HEK293T (cell line): ENCODE results near the gene PCDHB2.

Experiments
- BHLHE40 ChIP-seq: fragments of 450-650 bp; IDR thresholded peaks from 2 replicates; pipeline ENCODE4 v1.6.1; 2016; ENCODE audit warnings: mild to moderate bottlenecking, moderate library complexity, borderline replicate concordance
- CTBP1 ChIP-seq: fragments of 450-650 bp; IDR thresholded peaks from 2 replicates; pipeline ENCODE4 v1.6.1; 2016; ENCODE audit warnings: borderline replicate concordance
- ELF4 ChIP-seq: fragments of 450-650 bp; IDR thresholded peaks from 2 replicates; pipeline ENCODE4 v1.6.1; 2017; ENCODE audit warnings: antibody characterized with exemption
- FOXA1 ChIP-seq: fragments of 450-650 bp; IDR thresholded peaks from 2 replicates; pipeline ENCODE4 v1.6.1; 2016; ENCODE audit warnings: mild to moderate bottlenecking
- FOXK2 ChIP-seq: fragments of 450-650 bp; IDR thresholded peaks from 2 replicates; pipeline ENCODE4 v1.6.1; 2016; ENCODE audit warnings: mild to moderate bottlenecking
- FOXM1 ChIP-seq: fragments of 450-650 bp; IDR thresholded peaks from 2 replicates; pipeline ENCODE4 v1.6.1; 2017; ENCODE audit warnings: mild to moderate bottlenecking, borderline replicate concordance
- HDGF ChIP-seq: fragments of 450-650 bp; IDR thresholded peaks from 2 replicates; pipeline ENCODE4 v1.6.1; 2017; ENCODE audit warnings: antibody characterized with exemption, borderline replicate concordance
- PKNOX1 ChIP-seq: fragments of 450-650 bp; IDR thresholded peaks from 2 replicates; pipeline ENCODE4 v1.6.1; 2016
- SP1 ChIP-seq: fragments of 450-650 bp; IDR thresholded peaks from 2 replicates; pipeline ENCODE4 v1.6.1; 2017
- SUZ12 ChIP-seq: fragments of 450-650 bp; IDR thresholded peaks from 2 replicates; pipeline ENCODE4 v1.6.1; 2016; ENCODE audit warnings: mild to moderate bottlenecking
- TARDBP ChIP-seq: fragments of 450-650 bp; IDR thresholded peaks from 2 replicates; pipeline ENCODE4 v1.6.1; 2016
- ZNF384 ChIP-seq: fragments of 450-650 bp; IDR thresholded peaks from 2 replicates; pipeline ENCODE4 v1.6.1; 2016

GRCh38 chr5:141051521-141051866 is 42.9 kb upstream of the PCDHB2 start:
- TF ChIP-seq ZNF384 (no peak), SUZ12 (no peak), FOXA1 (no peak), FOXM1 (no peak), SP1 (no peak), ELF4 (no peak), CTBP1 (no peak), BHLHE40 (no peak), PKNOX1 (no peak), TARDBP (no peak), FOXK2 (no peak), HDGF (no peak)
